Loucy (cell line): ENCODE data around the gene TMEM178A.

Source experiments
- EZH2phosphoT487 ChIP-seq: fragments of 200-600 bp; IDR thresholded peaks from 2 replicates; pipeline ENCODE4 v1.6.1; 2018; ENCODE audit warnings: antibody characterized with exemption, mild to moderate bottlenecking, moderate library complexity, borderline replicate concordance
- TF ChIP-seq, protein P1 (sequence below): fragments of 200-600 bp; sonication (generic); conservative IDR thresholded peaks from 2 replicates; pipeline ENCODE4 v1.5.1; 2014; ENCODE audit warnings: mild to moderate bottlenecking, antibody characterized with exemption, low read length

DNA sequence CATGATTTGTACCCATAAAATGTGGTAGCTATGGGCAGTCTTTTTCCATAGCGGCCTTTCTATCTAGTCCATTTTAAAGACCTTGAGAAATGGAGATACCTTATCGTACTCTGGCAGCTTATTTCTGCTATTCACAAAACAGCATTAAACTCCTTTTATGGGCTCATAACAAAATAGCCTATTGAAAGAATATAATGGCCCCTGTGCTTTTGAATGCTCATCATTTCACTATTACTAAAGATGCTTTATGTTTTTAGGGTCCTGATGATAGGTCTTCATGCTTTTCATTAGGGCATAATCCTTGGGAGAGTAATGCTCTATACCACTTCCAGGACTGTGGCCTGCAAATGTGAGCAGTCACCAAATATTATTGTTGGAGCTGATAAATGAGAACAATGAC is 7.3 kb upstream of the TMEM178A start:
- TF ChIP-seq, protein P1, sequence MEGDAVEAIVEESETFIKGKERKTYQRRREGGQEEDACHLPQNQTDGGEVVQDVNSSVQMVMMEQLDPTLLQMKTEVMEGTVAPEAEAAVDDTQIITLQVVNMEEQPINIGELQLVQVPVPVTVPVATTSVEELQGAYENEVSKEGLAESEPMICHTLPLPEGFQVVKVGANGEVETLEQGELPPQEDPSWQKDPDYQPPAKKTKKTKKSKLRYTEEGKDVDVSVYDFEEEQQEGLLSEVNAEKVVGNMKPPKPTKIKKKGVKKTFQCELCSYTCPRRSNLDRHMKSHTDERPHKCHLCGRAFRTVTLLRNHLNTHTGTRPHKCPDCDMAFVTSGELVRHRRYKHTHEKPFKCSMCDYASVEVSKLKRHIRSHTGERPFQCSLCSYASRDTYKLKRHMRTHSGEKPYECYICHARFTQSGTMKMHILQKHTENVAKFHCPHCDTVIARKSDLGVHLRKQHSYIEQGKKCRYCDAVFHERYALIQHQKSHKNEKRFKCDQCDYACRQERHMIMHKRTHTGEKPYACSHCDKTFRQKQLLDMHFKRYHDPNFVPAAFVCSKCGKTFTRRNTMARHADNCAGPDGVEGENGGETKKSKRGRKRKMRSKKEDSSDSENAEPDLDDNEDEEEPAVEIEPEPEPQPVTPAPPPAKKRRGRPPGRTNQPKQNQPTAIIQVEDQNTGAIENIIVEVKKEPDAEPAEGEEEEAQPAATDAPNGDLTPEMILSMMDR: no peak
- TF ChIP-seq EZH2phosphoT487: no peak
